HG02970 (cell line): Measurements from ENCODE around the gene TAF4.

Source experiments
- ATAC-seq: cut with Tn5 transposase; IDR thresholded peaks from one replicate; pipeline ENCODE4 v1.9.1; 2021; ENCODE audit warnings: mild to moderate bottlenecking, moderate library complexity, moderate number of reproducible peaks; ENCODE audit not compliant: unreplicated experiment, low FRiP score

The TAF4 gene

DNA sequence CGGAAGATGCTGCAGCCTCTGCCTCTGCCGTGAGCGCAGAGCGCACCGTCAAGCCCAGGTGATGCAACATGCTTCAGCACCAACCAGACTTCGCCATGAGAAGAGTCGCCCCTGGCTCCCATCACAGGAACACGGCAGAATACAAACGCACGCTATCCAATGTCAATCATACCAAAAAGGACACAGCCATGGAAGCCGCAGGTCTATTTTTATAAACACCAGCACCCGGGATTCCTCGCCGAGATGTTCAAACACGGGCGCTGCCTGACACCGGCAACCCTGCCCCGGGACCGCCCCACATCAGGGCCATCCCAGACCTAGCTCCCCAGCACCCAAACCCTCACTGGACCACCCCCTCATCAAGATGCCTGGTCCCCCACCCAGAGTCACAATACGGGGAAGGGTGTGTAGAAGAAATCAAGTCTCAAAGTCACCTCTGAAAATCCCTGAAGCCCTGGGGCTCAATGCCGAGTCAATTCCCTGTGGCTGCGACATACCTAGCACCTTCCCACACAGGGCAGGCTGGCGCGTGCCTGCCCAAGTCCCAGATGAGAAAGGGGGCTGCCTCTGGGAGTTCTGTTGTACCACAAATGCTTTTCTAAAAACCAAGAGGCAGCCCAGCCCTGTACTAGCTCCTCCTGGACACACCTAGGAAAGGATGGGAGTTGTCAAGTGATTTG is 17.9 kb downstream of the TAF4 start:
- no peak for ATAC-seq

DNA sequence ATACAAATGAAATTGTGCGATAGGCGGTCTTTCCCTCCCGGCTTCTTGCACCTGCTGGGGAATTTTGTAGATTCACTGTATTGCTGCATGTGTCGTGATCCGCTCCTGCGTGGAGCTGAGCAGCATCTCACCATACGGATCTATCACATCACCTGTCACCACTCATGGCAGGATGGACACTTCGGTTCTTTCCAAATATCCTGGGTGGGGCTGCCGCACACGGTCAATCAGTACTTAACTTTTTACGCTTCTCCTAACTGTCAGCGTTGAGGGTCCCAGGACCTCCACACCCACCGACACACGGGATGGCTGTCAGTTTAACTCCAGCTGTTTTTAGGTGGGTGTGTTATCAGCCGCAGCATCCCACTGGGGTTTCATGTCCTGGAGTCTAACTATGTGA is 19.2 kb downstream of the TAF4 start:
- ATAC-seq = no peak

DNA sequence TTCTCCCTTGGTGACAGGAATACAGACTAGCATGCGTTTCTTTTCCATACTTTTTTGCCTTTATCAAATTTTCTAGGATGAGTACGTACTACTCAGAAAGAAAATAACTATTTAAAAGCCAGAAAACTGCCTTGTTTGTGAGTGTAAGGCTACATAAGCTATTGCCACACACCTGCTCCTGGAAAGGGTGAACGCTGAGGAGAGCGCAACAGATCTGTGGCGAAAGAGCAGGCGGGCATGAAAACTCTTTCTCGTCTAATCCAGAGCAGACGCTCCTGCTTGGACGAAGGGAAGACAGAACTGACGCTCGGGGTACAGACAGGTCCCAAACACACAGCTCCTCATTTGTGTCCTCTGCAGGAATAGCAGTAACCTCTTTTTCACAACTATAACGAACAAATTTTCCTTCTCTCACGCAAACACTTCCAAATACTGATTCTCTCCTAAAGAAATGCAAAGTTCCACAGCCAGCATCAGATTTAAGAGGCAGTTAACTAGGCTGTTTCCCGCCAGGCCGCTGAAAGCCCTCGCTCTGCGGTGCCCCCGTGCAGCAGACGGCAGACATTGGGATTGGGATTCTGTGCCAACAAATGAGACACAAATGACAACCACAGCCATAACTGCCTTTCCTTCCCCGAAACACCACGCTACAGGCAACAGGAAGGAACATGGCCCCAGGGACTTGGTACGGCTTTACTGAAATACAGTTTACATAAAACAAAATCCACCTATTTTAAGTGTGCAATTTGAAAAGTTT is 20.0 kb downstream of the TAF4 start:
- ATAC-seq = no peak

DNA sequence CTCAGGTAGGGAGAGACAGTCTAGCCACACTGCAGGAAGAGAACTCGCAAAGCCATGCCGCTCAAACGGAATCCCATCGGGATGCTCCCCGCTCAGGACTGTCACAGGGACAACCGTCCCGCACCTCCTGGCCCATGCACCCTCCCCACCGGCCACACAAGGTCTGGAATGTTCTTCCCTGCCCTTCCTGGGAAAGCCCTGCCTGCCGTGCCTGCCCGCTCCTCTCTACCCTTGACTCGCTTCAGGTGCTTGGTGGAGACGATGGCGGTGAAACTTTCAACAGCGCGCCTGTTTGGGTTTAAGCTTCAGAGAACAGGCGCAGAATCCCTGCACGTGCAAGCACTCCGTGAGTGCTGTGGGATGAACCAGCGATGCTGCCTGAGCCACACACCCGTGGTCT is 20.6 kb downstream of the TAF4 start:
- ATAC-seq = no peak

DNA sequence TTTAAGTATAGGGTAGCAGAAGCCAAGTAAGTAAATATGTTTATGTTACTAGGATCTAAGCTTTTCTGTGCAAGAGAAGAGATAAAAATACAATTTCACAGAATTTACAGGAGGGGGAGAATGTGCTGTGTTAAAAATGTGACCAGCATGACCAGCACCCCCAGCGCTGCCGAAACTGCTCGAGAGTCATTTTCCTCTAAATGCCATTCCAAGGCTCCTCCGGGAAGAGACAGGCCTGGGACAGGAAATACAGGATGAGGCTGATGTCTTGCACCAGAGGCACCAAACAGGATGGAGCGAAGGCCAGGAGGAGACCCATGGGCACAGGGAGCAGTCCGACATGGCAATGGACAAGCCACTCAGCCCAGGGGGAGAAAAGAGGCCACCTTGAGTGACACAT is 21.1 kb downstream of the TAF4 start:
- ATAC-seq = no peak

DNA sequence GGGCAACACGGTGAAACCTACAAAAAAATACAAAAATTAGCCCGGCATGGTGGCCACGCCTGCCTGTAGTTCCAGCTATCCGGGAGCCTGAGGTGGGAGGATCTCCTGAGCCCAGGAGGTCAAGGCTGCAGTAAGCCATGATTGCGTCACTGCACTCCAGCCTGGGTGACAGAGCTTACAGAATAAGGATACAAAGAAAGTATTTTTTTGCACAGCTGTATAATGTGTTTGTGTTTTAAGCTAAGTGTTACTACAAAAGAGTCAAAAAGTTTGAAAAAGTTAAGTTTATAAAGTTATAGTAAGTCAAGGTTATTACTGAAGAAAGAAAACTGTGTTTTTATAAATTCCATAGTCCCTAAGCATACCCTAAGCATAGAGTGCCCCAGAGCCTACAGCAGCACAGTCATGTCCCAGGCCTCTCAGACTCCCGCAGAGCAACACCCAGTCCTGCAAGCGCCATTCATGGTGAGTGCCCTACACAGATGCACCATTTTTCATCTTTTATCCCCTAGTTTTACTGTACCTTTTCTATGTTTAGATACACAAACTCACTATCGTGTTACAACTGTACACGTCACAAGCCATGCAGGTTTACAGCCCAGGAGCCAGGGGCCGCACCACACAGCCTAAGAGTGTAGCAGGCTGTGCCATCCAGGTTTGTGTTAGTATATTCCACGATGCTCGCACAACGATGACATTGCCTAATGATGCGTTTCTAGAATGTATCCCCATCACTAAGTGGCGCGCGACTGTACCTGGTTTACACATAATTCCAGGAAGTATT is 22.4 kb downstream of the TAF4 start:
- ATAC-seq = no peak

DNA sequence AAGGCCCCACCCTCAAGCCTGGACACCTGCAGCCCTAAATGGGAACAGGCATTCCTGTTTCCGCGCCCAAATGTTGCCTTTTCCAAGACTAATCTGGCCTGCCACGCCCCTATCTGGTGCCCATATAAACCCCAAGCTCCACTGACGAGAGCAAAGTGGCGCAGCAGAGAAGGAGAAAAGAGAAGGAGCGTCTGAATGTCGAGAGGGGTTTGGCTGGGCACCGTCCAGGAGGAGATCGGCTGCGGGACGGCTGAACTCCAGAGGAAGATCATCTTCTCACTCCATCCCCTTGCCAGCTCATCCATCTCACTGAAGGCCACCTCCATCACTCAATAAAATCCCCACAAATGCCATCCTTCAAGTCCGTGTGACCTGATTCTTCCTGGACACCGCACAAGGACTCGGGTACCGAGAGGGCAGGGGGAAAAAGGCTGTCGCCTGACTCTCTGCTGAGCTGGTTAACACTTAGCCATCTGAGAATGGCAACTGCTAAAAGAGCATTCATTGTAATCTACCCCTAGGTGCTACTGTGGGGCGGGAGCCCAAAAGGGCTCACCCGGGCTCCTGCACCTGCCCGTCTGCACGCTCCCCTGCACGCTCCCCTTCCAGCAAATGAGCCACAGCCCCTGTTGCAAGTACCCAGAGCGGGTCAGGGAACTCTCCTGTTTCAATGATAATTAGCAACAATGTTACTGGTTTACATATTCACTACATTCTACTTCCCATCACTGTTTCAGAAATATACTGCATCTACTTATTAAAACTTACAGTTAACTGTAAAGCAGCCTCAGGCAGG is 23.5 kb downstream of the TAF4 start:
- no peak for ATAC-seq

DNA sequence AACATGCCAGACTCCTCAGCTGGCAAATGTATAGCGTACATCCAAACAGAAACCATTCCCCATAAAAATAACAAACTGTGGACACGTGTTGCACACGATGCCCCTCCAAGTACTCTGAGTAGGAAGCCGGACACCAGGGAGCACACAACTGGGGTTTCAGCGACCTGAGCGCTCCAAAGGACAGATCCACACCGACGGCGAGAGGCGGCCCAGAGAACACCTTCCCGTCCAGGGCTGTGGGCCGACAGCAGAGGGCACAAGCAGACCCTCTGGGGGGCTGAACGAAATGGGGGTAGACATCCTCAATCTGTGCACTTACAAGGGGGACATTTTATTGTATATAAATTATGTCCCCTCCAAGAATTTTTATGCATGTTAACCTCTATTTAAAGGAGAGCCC is 24.7 kb downstream of the TAF4 start:
- no peak for ATAC-seq

DNA sequence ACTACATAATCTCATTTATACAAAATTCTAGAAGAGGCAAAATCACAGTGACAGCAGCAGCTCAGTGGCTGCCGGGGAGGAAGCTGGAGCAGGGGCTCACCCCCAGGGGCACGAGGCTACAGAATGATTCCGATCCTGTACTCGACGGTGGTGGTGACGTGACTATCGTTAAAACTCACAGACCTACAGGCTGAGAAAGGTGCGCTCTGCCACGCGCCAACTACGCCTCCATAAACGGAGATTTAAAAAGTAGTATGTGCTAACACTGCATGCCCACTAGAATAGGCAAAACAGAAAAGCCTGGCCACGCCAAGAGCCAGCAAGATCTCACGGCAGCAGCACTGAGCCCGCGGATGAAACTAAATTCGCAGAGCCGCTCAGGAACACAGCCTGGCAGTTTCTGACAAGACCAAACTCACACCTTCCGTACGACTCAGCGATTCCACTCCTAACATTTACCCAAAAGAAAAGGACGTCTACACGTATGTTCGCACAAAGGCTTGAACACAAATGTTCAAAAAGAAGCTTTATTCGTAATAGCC is 25.2 kb downstream of the TAF4 start:
- no peak for ATAC-seq

DNA sequence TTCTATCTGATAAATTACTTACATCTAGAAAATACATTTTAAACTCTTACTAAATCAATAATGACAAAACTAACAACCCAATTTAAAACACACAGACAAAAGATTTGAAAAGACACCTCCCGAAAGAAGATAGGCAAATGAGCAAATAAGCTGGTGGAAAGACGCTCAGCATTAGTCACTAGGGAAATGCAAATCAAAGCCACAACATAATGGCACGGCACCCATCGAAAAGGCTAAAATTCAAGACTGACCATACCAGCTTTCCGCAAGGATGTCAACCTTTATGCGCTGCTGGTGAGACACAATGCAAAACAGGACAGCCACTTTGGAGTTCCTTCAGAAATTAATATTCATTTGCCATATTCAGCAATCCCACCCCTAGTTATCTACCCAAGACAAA is 25.9 kb downstream of the TAF4 start:
- ATAC-seq = no peak

DNA sequence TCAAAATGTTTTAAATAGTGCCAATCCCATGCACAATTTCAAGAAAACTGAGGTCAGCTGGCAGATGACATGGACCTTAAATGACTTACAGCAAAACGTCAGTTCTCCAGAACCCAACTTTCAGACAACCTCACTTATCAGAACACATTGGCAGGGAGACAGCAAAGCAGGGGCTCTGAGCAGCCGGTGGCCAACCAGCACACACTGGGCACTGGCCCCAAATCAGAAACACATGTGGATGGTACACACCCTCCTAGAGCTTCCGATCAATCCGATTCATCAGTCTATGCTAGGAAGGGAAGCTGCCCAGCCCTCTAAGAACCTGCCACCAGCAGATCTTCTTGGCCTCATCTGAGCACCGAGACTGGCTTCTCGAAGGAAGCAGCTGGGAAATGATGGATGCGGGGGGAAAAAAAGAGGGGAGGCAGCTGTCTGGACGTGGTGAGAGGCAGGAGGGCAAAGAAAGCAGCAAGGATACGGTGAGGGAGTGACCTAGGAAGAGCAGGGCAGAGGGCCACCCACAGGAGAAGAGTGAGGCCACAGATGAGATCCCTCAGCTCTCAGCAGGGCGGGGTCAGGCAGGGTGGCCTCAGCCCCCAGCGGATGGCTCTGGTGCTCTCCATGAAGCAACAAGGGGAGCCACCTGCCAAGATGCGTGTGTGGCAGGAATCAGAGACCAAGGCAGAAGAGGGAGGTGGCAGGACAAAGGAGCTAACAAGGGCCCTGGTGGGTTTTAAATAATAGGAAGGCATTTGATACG is 32.9 kb downstream of the TAF4 start:
- no peak for ATAC-seq

DNA sequence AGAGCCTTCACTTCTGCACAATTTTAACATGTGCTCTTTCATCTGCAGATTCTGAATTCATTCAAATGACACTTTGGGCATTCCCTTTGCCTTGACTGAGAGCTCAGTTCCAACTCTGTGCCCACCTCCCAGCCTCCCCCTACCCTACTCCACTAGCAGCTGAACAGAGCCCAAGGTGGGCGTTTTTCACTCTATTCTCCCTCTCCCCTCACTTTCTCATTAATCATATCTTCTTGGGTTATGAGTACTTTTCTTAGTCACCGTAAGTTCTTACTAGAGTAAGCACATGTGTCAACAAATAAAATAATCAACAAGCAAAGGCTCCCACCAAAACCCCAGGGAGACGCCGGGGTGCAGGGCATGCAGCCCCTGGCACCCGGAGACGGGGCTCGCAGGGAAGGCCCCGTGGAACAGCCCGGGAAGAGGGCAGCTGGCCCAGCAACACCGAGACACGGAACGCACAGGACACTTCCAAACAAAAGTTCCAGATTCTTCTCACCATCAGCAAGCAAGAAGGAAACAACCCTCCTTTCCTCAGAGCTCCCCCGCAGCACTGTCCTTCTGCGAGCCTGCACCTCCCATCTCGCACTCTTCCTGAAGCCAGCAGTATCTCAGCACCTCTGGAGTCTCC is 34.1 kb downstream of the TAF4 start:
- no peak for ATAC-seq

DNA sequence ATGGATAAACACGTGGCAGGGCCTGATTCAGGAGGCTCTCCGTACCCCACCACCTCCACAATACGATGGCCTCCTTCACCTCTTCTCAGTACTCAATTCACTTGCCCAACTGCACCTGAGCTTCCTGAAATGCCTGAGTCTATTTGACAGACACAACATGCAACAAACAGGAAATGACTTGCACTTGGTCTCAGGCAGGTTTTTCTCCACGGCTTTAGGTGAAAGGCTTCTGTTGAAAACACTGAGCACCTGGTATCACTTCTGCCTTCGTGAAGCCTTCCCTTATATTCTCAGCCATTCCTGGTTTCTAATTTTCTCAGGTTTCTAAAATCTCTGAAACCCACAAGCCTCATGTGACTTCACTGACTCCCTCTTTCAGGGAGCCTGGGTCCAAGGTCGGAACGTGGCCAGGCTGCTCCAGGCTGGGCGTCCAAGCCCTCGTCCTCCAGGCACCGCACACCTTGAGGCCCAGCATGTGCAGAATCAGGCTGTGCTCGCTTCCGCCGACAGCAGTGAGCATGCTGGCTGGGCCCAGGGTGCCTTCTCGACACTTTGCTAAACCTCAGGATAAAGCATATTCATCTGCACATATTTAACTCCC is 34.7 kb downstream of the TAF4 start:
- ATAC-seq = no peak

DNA sequence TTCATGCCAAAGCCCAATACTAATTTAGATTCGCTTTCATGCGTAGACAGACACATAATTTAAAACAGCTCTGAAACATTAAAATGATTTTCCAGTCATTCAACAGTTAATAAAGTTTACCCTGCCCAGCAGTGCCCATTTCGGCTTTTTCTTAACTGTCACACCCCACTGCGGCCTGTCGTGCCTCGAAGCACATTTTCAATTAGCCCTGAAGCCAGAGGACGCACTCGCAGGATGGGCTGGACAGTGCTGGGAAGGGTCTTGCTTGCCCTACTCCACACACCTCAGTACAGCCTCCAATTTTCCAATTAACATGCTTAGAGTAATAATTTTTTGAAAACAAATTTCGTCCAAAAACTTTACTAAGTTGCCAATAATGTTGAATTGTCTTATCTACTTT is 35.3 kb downstream of the TAF4 start:
- no peak for ATAC-seq

DNA sequence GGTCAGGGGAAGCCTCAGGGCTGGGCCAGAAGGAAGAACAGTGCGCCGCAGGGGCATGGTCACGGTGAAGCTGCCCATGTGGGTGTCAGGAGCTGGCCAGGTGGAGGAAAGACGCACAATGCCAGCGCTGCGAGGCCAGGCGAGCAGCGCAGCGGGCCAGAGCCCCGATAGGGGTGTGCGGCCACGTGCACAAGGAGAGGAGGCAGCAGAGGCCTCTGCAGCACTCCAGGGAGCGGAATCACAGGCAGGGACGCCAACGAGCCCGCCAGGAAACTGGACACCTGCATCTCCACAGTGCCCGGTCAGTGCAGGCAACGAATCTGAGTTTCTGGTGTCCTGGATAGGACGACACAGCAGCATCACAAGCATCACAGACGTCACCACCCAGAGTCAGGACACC is 35.7 kb downstream of the TAF4 start:
- ATAC-seq = no peak

DNA sequence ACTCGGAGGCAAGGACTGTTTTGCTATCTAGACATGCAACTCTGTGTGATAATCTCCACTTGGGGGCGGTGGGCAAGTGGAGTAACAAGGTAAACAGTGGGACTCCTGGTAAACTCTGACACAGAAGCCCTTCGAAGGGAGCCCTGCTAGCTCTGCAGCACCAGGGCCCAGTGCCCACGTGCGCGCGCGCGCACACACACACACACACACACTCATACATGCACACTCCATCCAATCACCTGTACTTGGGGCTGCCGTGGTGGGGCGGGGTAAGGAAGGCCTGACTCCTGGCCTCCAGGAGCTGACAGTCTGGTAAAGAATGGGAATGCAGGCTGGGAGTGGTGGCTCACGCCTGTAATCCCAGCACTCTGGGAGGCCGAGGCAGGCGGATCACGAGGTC is 36.4 kb downstream of the TAF4 start:
- no peak for ATAC-seq

DNA sequence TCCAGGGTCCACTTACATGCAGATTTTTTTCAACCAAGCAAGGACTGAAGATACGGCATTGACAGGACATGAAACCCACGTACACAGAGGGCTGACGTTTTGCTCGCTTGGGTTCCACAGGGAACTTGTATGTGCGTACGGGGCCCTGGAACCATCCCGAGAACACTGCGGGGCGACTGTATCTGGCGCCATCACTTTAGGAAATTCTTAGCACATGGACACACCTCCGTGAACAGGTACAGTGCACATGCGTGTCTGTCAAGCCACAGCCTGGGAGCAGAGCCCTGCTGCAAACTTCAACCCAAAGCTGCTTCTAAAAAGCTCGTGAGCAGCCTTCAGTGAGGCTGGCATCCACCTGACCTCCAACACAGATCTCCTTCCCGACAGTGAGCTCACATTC is 37.3 kb downstream of the TAF4 start:
- ATAC-seq = no peak

DNA sequence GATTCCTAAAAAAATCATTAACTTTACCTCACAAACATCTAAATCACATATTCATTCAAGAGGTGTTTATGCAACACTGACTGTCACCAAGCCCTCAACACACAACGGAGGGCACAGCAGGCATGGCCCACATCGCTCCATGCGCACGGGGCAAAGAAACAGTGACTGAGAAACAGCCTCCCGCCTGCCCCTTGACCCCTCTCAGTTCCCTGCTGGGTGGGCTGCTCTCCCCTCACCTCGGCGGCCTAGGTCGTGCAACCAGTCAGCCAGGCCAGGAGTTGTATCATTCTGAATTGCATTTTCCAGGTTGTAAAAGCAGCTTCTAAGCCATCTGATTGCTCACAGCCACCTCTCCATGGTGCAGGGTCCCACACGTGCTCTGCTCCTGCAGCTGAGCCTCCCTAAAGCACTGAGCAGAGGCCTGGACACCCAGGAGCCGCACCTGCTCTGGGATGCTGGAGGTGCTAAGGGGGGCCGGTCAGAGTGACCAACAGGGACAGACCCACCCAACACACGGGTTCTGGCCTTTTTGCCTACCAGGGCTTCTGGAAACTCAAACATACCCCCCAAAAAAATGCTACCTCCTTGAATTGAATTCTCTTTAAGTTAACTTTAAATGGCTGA is 37.9 kb downstream of the TAF4 start:
- no peak for ATAC-seq
